Left lobe of liver (tissue), 2 donors: ENCODE data around the gene GLB1L2. TPM values are rescaled to one million over a fixed set of nuclear protein-coding genes. Genes with fewer than 3 reads are reported as not detected.

Source experiments
- ATAC-seq: fragments of 200-7000 bp; cut with Tn5 transposase; one replicate; pipeline ENCODE4 v1.9.1; 2020; ENCODE audit warnings: mild to moderate bottlenecking, moderate library complexity
- DNase-seq: peaks from one replicate; pipeline ENCODE4 v3.0.0-alpha.2; 2020; ENCODE audit warnings: low spot score
- total RNA-seq: library from RNA; stranded (reverse); gene quantifications from one replicate; pipeline ENCODE4 v1.2.1, GENCODE V29; 2021
- donor health status: DM: no; HTN: no; CAD: no; lungs with moderate emphysema.
- donor health status: DM: no; HTN: yes; CAD: no.

Gene GLB1L2
- total RNA-seq, 1 donor from 2014 or later: 0.48 TPM

GRCh38 chr11:134399996-134400395, 68.2 kb downstream of the GLB1L2 start:
- DNase-seq (no peak), ATAC-seq (no peak)

- ATAC-seq: no peak
- DNase-seq: no peak
These were observed 70.3 kb downstream of the GLB1L2 start for GRCh38 chr11:134401825-134402809.

GRCh38 chr11:134402910-134403309, 71.1 kb downstream of the GLB1L2 start:
- DNase-seq (no peak), ATAC-seq (no peak)

GRCh38 chr11:134404575-134405341, 73.0 kb downstream of the GLB1L2 start:
- no peak for DNase-seq

GRCh38 chr11:134405436-134405835, 73.6 kb downstream of the GLB1L2 start:
- no peak for DNase-seq
- ATAC-seq: peak; percentile 9

More at GRCh38 chr11:134404575-134405341, 73.0 kb downstream of the GLB1L2 start:
- ATAC-seq: no peak

- ATAC-seq (no peak), DNase-seq (no peak)
These were observed 74.1 kb downstream of the GLB1L2 start for GRCh38 chr11:134405841-134406240.

GRCh38 chr11:134406264-134407185, 74.7 kb downstream of the GLB1L2 start:
- no peak for DNase-seq
- ATAC-seq: no peak

GRCh38 chr11:134407321-134407828, 75.6 kb downstream of the GLB1L2 start:
- ATAC-seq (peak; percentile 88), DNase-seq (peak; percentile 89)

GRCh38 chr11:134407923-134408322, 76.1 kb downstream of the GLB1L2 start:
- no peak for ATAC-seq
- DNase-seq: no peak

- ATAC-seq (no peak), DNase-seq (no peak)
These were observed 78.0 kb downstream of the GLB1L2 start for GRCh38 chr11:134409552-134410429.

GRCh38 chr11:134410766-134411165, 79.0 kb downstream of the GLB1L2 start:
- no peak for ATAC-seq

GRCh38 chr11:134412203-134413042, 80.6 kb downstream of the GLB1L2 start, which contains the start of gene B3GAT1:
TSS of gene B3GAT1 (minus strand) at chr11:134412242. CDS start at chr11:134387659, 24,583 bp downstream.
- DNase-seq (no peak), ATAC-seq (peak; percentile 54)

More at GRCh38 chr11:134410766-134411165, 79.0 kb downstream of the GLB1L2 start:
- no peak for DNase-seq

GRCh38 chr11:134413043-134413825, 81.4 kb downstream of the GLB1L2 start:
- DNase-seq (no peak), ATAC-seq (no peak)

GRCh38 chr11:134413826-134414731, 82.3 kb downstream of the GLB1L2 start:
- DNase-seq (no peak), ATAC-seq (no peak)

GRCh38 chr11:134414766-134415765, 83.3 kb downstream of the GLB1L2 start:
- ATAC-seq (no peak), DNase-seq (no peak)
